NCI-H128 (cell line): ENCODE measurements around the gene TMEM236.

ENCODE experiments used
- DNase-seq: peaks from one replicate; lab custom pipeline; 2025; ENCODE audit not compliant: unreplicated experiment; lab: John Stamatoyannopoulos, UW

TMEM236 gene

DNA sequence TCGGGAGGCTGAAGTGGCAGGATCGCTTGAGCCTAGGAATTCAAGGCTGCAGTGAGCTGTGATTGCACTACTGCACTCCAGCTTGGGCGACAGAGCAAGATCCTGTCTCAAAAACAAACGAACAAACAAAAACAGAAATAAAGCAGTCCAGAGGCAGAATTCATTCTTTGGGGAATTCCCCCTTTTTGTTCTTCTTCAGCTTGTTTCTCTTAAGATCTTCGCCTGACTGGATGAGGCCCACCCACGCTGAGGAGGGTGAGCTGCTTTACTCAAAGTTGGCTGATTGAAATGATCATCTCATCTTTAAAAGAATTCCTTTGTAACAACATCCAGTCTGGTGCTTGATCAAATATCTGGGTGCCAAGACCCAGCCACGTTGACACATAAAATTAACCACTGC, 67.8 kb downstream of the TMEM236 start:
- DNase-seq = no peak

DNA sequence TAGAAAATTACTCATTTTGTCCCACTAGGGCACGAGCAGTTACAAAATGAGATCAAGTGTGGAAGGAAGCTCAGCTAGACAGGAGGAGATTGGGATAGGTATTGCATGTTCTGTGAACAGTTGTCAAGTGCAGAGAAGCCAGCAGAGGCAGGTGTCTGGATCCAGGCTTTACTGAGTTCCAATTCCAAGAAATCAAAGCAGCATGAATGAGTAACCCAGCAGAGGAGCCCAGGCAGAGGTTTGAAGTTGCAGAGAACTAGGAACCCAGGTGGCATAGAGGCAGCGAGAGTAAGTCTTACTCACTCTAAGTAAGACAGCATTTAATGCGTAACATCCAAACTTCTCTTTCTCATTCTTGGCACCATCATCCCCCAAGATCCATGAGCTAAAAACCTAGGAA, 68.9 kb downstream of the TMEM236 start:
- DNase-seq = no peak

DNA sequence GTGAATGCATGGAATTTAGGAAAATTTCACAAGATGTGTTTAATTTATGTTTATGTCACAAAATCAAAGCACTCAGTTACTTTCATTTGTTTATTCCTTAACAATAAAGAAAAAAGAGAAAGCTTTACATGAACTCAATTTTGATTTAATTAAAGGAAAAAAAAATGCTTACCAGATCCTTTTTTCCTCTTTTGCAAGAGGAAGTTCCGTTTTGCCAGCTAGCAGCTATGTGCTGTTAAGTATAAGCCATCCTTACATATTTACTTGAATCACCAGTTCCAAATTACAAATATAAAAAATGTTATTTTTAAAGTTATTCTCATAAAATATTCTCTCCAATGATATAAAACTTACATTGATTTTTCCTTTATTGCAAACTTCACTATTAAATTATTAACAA, 69.9 kb downstream of the TMEM236 start:
- no peak for DNase-seq

DNA sequence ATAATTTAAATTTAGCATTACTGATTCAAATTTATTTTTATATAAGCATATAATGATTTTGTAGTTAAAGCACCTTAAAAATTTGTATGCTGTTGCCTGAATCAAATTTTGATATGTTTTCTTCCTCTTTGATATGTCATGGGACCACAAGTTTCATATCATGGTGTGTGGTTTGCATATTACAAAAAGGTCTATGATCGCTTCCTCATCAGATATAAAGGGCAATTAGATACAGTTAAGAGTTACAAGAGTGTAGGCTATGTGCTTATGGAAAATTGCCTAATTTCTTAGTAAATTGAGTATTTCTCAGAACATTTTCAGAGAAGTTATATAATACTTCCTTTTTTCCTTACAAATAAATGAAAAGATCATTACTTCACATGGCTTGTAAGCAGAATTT, 79.3 kb downstream of the TMEM236 start:
- DNase-seq = no peak

- DNase-seq = no peak
These were observed 79.9 kb downstream of the TMEM236 start for GRCh38 chr10:17831896-17832295.

GRCh38 chr10:17833656-17834055, 81.7 kb downstream of the TMEM236 start:
- DNase-seq = no peak

DNA sequence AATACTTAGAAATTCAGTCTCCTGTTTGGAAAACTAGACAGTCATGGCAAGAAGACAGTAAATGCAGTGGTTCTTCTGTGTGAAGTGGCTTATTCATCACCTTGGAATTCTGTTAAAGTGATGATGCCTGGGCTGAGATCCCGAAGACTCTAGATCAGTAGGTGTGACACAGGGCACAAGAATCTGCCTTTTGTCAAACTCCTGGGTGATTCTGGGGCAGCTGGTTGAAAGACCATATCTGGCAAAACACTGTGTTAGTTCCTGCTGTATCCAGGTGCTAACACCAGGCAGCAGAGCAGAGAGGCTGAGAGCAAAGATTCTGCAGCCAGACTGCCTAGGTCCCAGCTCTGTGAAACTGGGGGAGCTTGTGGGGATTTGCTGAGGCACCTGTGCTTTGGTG, 83.7 kb downstream of the TMEM236 start:
- DNase-seq = no peak

GRCh38 chr10:17836942-17837341, 84.9 kb downstream of the TMEM236 start:
- no peak for DNase-seq

DNA sequence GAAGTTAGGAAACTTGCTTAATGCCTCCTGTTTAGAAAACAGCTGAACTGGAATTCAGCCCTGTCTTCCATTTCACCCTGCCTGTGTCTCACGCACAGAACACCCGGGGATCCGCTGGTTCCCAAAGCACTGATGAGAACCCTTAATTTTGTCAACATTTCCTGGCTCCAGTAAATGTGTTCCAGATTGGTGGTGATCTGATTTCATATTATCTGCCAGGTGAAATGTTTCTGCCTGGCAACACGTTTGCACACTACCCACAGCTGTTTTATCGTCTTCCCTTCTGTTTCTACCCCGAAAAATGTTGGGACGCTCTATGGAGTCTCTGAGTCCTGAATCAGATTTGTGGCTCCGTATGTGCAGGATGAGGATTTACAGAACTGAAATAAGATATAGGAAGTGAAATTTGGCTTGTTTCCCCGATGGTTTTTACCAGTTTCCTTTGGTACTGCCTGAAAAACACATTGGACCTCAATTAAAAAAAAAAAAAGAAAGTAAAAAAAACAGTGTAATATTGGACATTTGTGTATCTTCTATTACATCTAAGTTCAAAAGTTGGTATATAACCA, 86.2 kb downstream of the TMEM236 start:
- DNase-seq = no peak

DNA sequence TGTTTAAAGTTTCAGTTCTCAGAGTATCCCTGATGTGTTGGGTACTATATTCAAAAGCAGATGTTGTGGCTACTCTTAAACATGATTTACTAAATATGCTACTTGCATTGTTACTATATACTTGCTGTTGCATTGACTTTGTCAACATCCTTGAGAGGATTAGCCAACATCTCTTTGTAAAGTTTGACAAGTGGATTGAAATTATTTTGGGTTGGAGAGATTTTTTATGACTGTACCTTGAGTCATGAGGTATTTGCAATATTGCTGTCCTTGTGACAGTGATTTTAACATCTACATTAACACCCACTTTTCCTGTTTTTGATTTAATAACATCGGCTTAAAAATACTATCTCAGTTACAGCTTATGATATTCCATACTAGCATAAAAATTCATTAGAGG, 89.0 kb downstream of the TMEM236 start:
- DNase-seq = no peak

DNA sequence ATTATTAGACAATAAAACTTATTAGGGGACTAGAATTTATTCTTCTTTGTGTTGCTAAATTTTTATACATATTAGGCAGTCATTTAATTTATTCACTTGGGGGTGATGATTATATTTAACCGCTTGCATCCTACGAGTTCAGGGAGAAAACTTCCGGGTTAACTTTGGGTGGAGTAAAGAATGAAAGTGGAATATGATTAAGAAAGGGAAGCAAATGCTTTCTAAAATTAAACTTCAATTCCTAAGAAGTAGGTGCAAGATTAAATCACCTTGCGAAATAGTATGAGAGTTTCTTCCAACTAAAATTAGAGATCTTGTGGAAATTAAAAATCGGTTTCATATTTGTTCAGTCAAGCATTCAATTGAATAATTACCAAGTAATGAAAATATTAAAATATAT, 90.6 kb downstream of the TMEM236 start:
- no peak for DNase-seq

DNA sequence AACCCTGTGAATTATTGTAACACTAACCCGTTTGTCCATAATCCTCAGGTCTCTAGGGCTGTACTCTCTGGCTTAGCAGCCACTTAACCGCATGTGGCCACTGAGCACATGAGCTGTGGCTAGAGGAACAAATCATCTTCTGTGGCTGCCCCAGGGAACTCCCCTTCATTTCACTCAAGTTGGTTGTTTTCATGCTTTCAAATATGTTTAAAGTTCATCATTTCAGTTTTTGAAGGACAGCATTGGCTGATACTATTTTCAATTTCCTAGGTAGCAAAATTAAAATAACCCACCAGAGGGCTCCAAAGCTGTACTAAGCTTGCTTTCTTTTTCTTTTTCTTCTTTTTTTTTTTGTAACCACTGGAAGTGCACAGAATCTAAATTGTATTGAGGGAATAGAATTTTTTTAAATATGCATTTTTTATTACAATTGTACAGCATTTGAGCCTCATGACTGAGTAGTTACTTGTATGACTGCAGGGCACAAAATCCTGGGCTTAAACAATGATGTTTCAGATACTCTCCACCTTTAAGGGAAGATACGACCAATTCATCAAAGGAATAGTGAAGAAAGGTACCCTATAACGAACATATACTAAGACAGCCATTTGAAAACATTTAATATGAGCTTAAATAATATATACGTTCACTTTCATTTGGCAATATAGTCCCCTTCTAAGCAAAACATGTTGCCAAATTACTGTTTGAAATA, 95.7 kb downstream of the TMEM236 start:
- no peak for DNase-seq

DNA sequence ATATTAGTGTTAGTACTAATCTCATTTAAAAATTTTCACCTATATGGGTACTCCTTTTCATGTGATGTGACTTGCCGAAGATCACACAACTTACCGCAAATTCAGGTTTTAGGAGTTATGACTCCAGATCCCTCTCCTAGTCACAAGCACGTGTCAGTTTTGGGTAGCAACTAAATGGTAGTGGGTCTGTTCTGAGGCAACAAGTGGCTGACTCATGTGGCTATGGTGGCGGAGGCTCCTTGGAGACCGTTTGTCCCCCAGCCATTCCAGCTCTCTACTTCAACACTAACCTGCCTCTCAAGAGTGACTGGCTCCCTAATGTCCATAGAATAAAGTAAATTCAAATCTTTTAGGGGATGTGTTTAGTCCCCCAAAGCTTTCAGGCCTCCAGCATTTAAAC, 96.6 kb downstream of the TMEM236 start:
- no peak for DNase-seq
